ENCODE measurements around the gene DNAH17.

DNAH17 gene

GRCh38 chr17:78537217-78537860 is 39.9 kb downstream of the DNAH17 start (continued):
- TF ChIP-seq, protein P1, sequence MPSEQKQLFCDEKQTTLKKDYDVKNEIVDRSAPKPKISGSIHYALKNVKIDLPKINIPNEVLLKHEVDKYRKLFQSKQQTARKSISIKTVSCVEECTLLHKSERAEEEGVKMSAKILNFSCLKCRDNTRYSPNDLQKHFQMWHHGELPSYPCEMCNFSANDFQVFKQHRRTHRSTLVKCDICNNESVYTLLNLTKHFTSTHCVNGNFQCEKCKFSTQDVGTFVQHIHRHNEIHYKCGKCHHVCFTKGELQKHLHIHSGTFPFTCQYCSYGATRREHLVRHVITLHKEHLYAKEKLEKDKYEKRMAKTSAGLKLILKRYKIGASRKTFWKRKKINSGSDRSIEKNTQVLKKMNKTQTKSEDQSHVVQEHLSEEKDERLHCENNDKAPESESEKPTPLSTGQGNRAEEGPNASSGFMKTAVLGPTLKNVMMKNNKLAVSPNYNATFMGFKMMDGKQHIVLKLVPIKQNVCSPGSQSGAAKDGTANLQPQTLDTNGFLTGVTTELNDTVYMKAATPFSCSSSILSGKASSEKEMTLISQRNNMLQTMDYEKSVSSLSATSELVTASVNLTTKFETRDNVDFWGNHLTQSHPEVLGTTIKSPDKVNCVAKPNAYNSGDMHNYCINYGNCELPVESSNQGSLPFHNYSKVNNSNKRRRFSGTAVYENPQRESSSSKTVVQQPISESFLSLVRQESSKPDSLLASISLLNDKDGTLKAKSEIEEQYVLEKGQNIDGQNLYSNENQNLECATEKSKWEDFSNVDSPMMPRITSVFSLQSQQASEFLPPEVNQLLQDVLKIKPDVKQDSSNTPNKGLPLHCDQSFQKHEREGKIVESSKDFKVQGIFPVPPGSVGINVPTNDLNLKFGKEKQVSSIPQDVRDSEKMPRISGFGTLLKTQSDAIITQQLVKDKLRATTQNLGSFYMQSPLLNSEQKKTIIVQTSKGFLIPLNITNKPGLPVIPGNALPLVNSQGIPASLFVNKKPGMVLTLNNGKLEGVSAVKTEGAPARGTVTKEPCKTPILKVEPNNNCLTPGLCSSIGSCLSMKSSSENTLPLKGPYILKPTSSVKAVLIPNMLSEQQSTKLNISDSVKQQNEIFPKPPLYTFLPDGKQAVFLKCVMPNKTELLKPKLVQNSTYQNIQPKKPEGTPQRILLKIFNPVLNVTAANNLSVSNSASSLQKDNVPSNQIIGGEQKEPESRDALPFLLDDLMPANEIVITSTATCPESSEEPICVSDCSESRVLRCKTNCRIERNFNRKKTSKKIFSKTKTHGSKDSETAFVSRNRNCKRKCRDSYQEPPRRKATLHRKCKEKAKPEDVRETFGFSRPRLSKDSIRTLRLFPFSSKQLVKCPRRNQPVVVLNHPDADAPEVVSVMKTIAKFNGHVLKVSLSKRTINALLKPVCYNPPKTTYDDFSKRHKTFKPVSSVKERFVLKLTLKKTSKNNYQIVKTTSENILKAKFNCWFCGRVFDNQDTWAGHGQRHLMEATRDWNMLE (tag by site-specific recombination; conservative IDR thresholded peaks at IDR 0.05; ENCODE audit: low read depth) = no peak
- TF ChIP-seq ZNF664 (tag by site-specific recombination; IDR thresholded peaks at IDR 0.05) (no peak), ZNF792 (tag by site-specific recombination; IDR thresholded peaks at IDR 0.05) (no peak), ZBTB8A (tag by site-specific recombination; IDR thresholded peaks at IDR 0.05) (no peak), ZBTB7A (tag by site-specific recombination; IDR thresholded peaks at IDR 0.05; ENCODE audit: low read depth) (no peak), ZNF19 (tag by site-specific recombination; IDR thresholded peaks at IDR 0.05; ENCODE audit: low read depth) (no peak)

DNA sequence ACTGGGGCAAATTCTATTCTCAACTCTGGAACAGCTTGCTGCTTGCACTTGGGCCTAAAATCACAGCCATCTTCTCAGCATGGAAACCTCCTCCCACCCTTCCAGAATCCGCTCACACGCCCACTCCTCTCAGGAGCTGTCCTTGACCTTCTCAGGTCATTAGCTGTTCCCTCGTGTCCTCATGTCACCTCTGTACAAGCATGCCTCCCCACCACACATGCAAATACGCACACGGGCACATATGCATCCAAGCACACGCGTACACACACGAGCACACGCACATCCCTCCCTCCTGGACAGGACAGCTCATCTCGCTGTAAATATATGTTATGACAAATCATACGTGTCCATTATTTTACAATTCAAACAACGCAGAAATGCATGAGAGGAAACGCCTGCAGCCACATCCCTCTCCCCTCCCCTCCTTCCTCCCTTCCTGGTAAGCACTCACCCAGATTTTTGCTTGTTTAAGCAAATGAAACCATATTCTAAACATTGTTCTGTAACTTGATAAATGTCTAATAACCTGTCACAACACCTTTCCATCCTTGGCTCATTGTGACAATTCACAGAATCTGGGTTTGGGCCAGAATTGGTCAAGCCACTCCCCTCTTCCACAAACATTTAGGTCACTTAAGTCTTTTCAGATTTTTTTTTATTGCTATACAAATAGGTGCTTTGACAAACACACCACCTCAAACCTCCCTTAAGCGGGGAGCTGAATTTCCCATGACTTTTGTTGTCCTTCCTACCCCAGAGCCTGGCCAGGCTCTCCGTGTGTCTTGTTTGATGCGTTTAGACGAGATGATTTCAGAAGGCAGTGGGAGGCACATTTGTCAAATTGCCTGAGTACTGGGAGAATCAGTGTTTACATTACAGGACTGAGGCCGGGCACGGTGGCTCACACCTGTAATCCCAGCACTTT is 41.7 kb downstream of the DNAH17 start:
- CTCF ChIA-PET = no interaction called here
- Histone ChIP-seq H3K4me3 (ENCODE audit: low read depth, low read length) (no peak overlapping the region), H3K4me1 (ENCODE audit: control insufficient read depth, insufficient read depth, low read length) (peaks cover 11% of the 10 kb centered on the region), H3K9me3 (ENCODE audit: control insufficient read depth, insufficient read depth, low read depth, low read length) (no peaks in the 10 kb centered on the region), H3K27ac (ENCODE audit: extremely low read depth, low read depth, low read length) (no peak overlapping the region; the same call in 1 of the 2 replicates), H3K36me3 (ENCODE audit: control insufficient read depth in 2 of 2, insufficient read depth in 1 of 2, low read length in 2 of 2) (no peaks in the 10 kb centered on the region)
- POLR2A ChIA-PET = no interaction called here
- TF ChIP-seq ZNF701 (tag by site-specific recombination; IDR thresholded peaks at IDR 0.05) (no peak), ZNF394 (tag by site-specific recombination; IDR thresholded peaks at IDR 0.05; ENCODE audit: borderline replicate concordance) (no peak), ZBTB21 (tag by site-specific recombination; IDR thresholded peaks at IDR 0.05) (no peak), FEZF1 (tag by site-specific recombination; IDR thresholded peaks at IDR 0.05) (no peak), ZNF169 (tag by site-specific recombination; IDR thresholded peaks at IDR 0.05) (no peak), ZNF544 (tag by site-specific recombination; IDR thresholded peaks at IDR 0.05) (no peak), SCRT1 (tag by site-specific recombination; IDR thresholded peaks at IDR 0.05; ENCODE audit: borderline replicate concordance) (0 out of 2 replicates have a peak, but pooled peaks have one; percentile 33), ZFHX2 (tag by site-specific recombination; conservative IDR thresholded peaks at IDR 0.05) (peak; percentile 69), ZFP37 (tag by site-specific recombination; IDR thresholded peaks at IDR 0.05) (no peak), SP7 (tag by site-specific recombination; IDR thresholded peaks at IDR 0.05) (0 out of 2 replicates have a peak, but pooled peaks have one; percentile 13), TRIM28 (IDR thresholded peaks at IDR 0.05; ENCODE audit: borderline replicate concordance, low read length) (no peak), ZNF155 (tag by site-specific recombination; IDR thresholded peaks at IDR 0.05) (no peak), ZNF558 (tag by site-specific recombination; IDR thresholded peaks at IDR 0.05) (no peak), ZNF677 (tag by site-specific recombination; IDR thresholded peaks at IDR 0.05) (no peak), ZNF571 (tag by site-specific recombination; IDR thresholded peaks at IDR 0.05) (no peak), GLI2 (tag by site-specific recombination; IDR thresholded peaks at IDR 0.05; ENCODE audit: borderline replicate concordance, low read depth) (no peak)
- TF ChIP-seq, protein P2, sequence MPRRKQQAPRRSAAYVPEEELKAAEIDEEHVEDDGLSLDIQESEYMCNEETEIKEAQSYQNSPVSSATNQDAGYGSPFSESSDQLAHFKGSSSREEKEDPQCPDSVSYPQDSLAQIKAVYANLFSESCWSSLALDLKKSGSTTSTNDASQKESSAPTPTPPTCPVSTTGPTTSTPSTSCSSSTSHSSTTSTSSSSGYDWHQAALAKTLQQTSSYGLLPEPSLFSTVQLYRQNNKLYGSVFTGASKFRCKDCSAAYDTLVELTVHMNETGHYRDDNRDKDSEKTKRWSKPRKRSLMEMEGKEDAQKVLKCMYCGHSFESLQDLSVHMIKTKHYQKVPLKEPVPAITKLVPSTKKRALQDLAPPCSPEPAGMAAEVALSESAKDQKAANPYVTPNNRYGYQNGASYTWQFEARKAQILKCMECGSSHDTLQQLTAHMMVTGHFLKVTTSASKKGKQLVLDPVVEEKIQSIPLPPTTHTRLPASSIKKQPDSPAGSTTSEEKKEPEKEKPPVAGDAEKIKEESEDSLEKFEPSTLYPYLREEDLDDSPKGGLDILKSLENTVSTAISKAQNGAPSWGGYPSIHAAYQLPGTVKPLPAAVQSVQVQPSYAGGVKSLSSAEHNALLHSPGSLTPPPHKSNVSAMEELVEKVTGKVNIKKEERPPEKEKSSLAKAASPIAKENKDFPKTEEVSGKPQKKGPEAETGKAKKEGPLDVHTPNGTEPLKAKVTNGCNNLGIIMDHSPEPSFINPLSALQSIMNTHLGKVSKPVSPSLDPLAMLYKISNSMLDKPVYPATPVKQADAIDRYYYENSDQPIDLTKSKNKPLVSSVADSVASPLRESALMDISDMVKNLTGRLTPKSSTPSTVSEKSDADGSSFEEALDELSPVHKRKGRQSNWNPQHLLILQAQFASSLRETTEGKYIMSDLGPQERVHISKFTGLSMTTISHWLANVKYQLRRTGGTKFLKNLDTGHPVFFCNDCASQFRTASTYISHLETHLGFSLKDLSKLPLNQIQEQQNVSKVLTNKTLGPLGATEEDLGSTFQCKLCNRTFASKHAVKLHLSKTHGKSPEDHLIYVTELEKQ (tag by site-specific recombination; IDR thresholded peaks at IDR 0.05; ENCODE audit: borderline replicate concordance) = no peak
- TF ChIP-seq, protein P3, sequence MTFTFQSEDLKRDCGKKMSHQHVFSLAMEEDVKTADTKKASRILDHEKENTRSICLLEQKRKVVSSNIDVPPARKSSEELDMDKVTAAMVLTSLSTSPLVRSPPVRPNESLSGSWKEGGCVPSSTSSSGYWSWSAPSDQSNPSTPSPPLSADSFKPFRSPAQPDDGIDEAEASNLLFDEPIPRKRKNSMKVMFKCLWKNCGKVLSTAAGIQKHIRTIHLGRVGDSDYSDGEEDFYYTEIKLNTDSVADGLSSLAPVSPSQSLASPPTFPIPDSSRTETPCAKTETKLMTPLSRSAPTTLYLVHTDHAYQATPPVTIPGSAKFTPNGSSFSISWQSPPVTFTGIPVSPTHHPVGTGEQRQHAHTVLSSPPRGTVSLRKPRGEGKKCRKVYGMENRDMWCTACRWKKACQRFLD (tag by site-specific recombination; IDR thresholded peaks at IDR 0.05) = no peak
- TF ChIP-seq, protein P4, sequence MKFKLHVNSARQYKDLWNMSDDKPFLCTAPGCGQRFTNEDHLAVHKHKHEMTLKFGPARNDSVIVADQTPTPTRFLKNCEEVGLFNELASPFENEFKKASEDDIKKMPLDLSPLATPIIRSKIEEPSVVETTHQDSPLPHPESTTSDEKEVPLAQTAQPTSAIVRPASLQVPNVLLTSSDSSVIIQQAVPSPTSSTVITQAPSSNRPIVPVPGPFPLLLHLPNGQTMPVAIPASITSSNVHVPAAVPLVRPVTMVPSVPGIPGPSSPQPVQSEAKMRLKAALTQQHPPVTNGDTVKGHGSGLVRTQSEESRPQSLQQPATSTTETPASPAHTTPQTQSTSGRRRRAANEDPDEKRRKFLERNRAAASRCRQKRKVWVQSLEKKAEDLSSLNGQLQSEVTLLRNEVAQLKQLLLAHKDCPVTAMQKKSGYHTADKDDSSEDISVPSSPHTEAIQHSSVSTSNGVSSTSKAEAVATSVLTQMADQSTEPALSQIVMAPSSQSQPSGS (tag by site-specific recombination; IDR thresholded peaks at IDR 0.05; ENCODE audit: low read depth) = no peak

Measured in HEK293 (cell line).